ENCODE data around the gene CRABP1.
A peak's percentile ranks its signal among the peaks of the same experiment; 100 is the strongest.

The CRABP1 gene

GRCh38 chr15:78320183-78320582 lies 20.0 kb upstream of the CRABP1 start:
- no peaks in the 10 kb centered on the region for H3K36me3 ChIP-seq (ENCODE audit: control insufficient read depth, insufficient read depth, low read length)
- peaks cover 33% of the 10 kb centered on the region for H3K4me1 ChIP-seq (ENCODE audit: control insufficient read depth, insufficient read depth, low read length)
- no peaks in the 10 kb centered on the region for H3K27me3 ChIP-seq (ENCODE audit: control insufficient read depth, insufficient read depth, low read length)
- no peak overlapping the region for H3K4me3 ChIP-seq (ENCODE audit: low read depth, low read length)
- no peaks in the 10 kb centered on the region for H3K9me3 ChIP-seq (ENCODE audit: control insufficient read depth, insufficient read depth, low read depth, low read length)
- H3K9ac ChIP-seq (ENCODE audit: low read length), result no peak overlapping the region
- H3K27ac ChIP-seq (ENCODE audit: low read depth, low read length), result no peak overlapping the region

- Histone ChIP-seq H3K27ac (ENCODE audit: low read depth, low read length) (no peak overlapping the region), H3K4me3 (ENCODE audit: low read depth, low read length) (no peak overlapping the region), H3K9ac (ENCODE audit: low read length) (no peak overlapping the region), H3K9me3 (ENCODE audit: control insufficient read depth, insufficient read depth, low read depth, low read length) (no peaks in the 10 kb centered on the region), H3K36me3 (ENCODE audit: control insufficient read depth, insufficient read depth, low read length) (no peaks in the 10 kb centered on the region), H3K27me3 (ENCODE audit: control insufficient read depth, insufficient read depth, low read length) (no peaks in the 10 kb centered on the region), H3K4me1 (ENCODE audit: control insufficient read depth, insufficient read depth, low read length) (peaks cover 30% of the 10 kb centered on the region)
These were observed 19.0 kb upstream of the CRABP1 start for GRCh38 chr15:78321041-78321570.

GRCh38 chr15:78321786-78322185 lies 18.4 kb upstream of the CRABP1 start:
- no peak overlapping the region for H3K27ac ChIP-seq (ENCODE audit: low read depth, low read length)
- no peaks in the 10 kb centered on the region for H3K27me3 ChIP-seq (ENCODE audit: control insufficient read depth, insufficient read depth, low read length)
- peak overlapping the region; percentile 43 for H3K9ac ChIP-seq (ENCODE audit: low read length)
- no peaks in the 10 kb centered on the region for H3K9me3 ChIP-seq (ENCODE audit: control insufficient read depth, insufficient read depth, low read depth, low read length)
- H3K4me3 ChIP-seq (ENCODE audit: low read depth, low read length), result no peak overlapping the region
- peaks cover 24% of the 10 kb centered on the region for H3K4me1 ChIP-seq (ENCODE audit: control insufficient read depth, insufficient read depth, low read length)
- H3K36me3 ChIP-seq (ENCODE audit: control insufficient read depth, insufficient read depth, low read length), result no peaks in the 10 kb centered on the region

GRCh38 chr15:78322243-78322642 lies 17.9 kb upstream of the CRABP1 start:
- no peak overlapping the region for H3K4me3 ChIP-seq (ENCODE audit: low read depth, low read length)
- peaks cover 20% of the 10 kb centered on the region for H3K4me1 ChIP-seq (ENCODE audit: control insufficient read depth, insufficient read depth, low read length)
- H3K9me3 ChIP-seq (ENCODE audit: control insufficient read depth, insufficient read depth, low read depth, low read length), result no peaks in the 10 kb centered on the region
- no peaks in the 10 kb centered on the region for H3K27me3 ChIP-seq (ENCODE audit: control insufficient read depth, insufficient read depth, low read length)
- H3K36me3 ChIP-seq (ENCODE audit: control insufficient read depth, insufficient read depth, low read length), result no peaks in the 10 kb centered on the region
- H3K27ac ChIP-seq (ENCODE audit: low read depth, low read length), result 0 out of 2 replicates have a peak overlapping the region, but pooled peaks have one; percentile 17
- peak overlapping the region; percentile 43 for H3K9ac ChIP-seq (ENCODE audit: low read length)

- H3K27ac ChIP-seq (ENCODE audit: low read depth, low read length), result peak overlapping the region; percentile 17; the same call in 1 of the 2 replicates
- H3K4me1 ChIP-seq (ENCODE audit: control insufficient read depth, insufficient read depth, low read length), result peaks cover 20% of the 10 kb centered on the region
- no peaks in the 10 kb centered on the region for H3K36me3 ChIP-seq (ENCODE audit: control insufficient read depth, insufficient read depth, low read length)
- no peaks in the 10 kb centered on the region for H3K27me3 ChIP-seq (ENCODE audit: control insufficient read depth, insufficient read depth, low read length)
- no peaks in the 10 kb centered on the region for H3K9me3 ChIP-seq (ENCODE audit: control insufficient read depth, insufficient read depth, low read depth, low read length)
- no peak overlapping the region for H3K4me3 ChIP-seq (ENCODE audit: low read depth, low read length)
- no peak overlapping the region for H3K9ac ChIP-seq (ENCODE audit: low read length)
These were observed 17.2 kb upstream of the CRABP1 start for GRCh38 chr15:78322724-78323521.

GRCh38 chr15:78323693-78324092 lies 16.5 kb upstream of the CRABP1 start:
- H3K27me3 ChIP-seq (ENCODE audit: control insufficient read depth, insufficient read depth, low read length), result no peaks in the 10 kb centered on the region
- peaks cover 20% of the 10 kb centered on the region for H3K4me1 ChIP-seq (ENCODE audit: control insufficient read depth, insufficient read depth, low read length)
- H3K9me3 ChIP-seq (ENCODE audit: control insufficient read depth, insufficient read depth, low read depth, low read length), result no peaks in the 10 kb centered on the region
- no peak overlapping the region for H3K4me3 ChIP-seq (ENCODE audit: low read depth, low read length)
- H3K9ac ChIP-seq (ENCODE audit: low read length), result no peak overlapping the region
- no peaks in the 10 kb centered on the region for H3K36me3 ChIP-seq (ENCODE audit: control insufficient read depth, insufficient read depth, low read length)
- H3K27ac ChIP-seq (ENCODE audit: low read depth, low read length), result no peak overlapping the region

GRCh38 chr15:78324144-78324543 lies 16.0 kb upstream of the CRABP1 start:
- H3K4me1 ChIP-seq (ENCODE audit: control insufficient read depth, insufficient read depth, low read length), result peaks cover 20% of the 10 kb centered on the region
- no peaks in the 10 kb centered on the region for H3K36me3 ChIP-seq (ENCODE audit: control insufficient read depth, insufficient read depth, low read length)
- no peak overlapping the region for H3K4me3 ChIP-seq (ENCODE audit: low read depth, low read length)
- H3K27me3 ChIP-seq (ENCODE audit: control insufficient read depth, insufficient read depth, low read length), result no peaks in the 10 kb centered on the region
- no peak overlapping the region for H3K27ac ChIP-seq (ENCODE audit: low read depth, low read length)
- H3K9ac ChIP-seq (ENCODE audit: low read length), result no peak overlapping the region
- no peaks in the 10 kb centered on the region for H3K9me3 ChIP-seq (ENCODE audit: control insufficient read depth, insufficient read depth, low read depth, low read length)

GRCh38 chr15:78325092-78325843 lies 14.9 kb upstream of the CRABP1 start:
- Histone ChIP-seq H3K27me3 (ENCODE audit: control insufficient read depth, insufficient read depth, low read length) (no peaks in the 10 kb centered on the region), H3K9ac (ENCODE audit: low read length) (no peak overlapping the region), H3K4me3 (ENCODE audit: low read depth, low read length) (no peak overlapping the region), H3K27ac (ENCODE audit: low read depth, low read length) (no peak overlapping the region), H3K4me1 (ENCODE audit: control insufficient read depth, insufficient read depth, low read length) (peaks cover 20% of the 10 kb centered on the region), H3K9me3 (ENCODE audit: control insufficient read depth, insufficient read depth, low read depth, low read length) (no peaks in the 10 kb centered on the region), H3K36me3 (ENCODE audit: control insufficient read depth, insufficient read depth, low read length) (no peaks in the 10 kb centered on the region)

GRCh38 chr15:78327466-78327865 lies 12.7 kb upstream of the CRABP1 start:
- Histone ChIP-seq H3K27ac (ENCODE audit: low read depth, low read length) (no peak overlapping the region), H3K4me3 (ENCODE audit: low read depth, low read length) (no peak overlapping the region), H3K9ac (ENCODE audit: low read length) (no peak overlapping the region), H3K36me3 (ENCODE audit: control insufficient read depth, insufficient read depth, low read length) (no peaks in the 10 kb centered on the region), H3K4me1 (ENCODE audit: control insufficient read depth, insufficient read depth, low read length) (peaks cover 20% of the 10 kb centered on the region), H3K9me3 (ENCODE audit: control insufficient read depth, insufficient read depth, low read depth, low read length) (no peaks in the 10 kb centered on the region), H3K27me3 (ENCODE audit: control insufficient read depth, insufficient read depth, low read length) (no peaks in the 10 kb centered on the region)

GRCh38 chr15:78329625-78330024 lies 10.5 kb upstream of the CRABP1 start:
- Histone ChIP-seq H3K9me3 (ENCODE audit: control insufficient read depth, insufficient read depth, low read depth, low read length) (no peaks in the 10 kb centered on the region), H3K9ac (ENCODE audit: low read length) (no peak overlapping the region), H3K27ac (ENCODE audit: low read depth, low read length) (no peak overlapping the region), H3K27me3 (ENCODE audit: control insufficient read depth, insufficient read depth, low read length) (no peaks in the 10 kb centered on the region), H3K36me3 (ENCODE audit: control insufficient read depth, insufficient read depth, low read length) (no peaks in the 10 kb centered on the region), H3K4me3 (ENCODE audit: low read depth, low read length) (no peak overlapping the region), H3K4me1 (ENCODE audit: control insufficient read depth, insufficient read depth, low read length) (peaks cover 14% of the 10 kb centered on the region)

GRCh38 chr15:78334845-78335244 lies 5.3 kb upstream of the CRABP1 start:
- H3K9me3 ChIP-seq (ENCODE audit: control insufficient read depth, insufficient read depth, low read depth, low read length), result no peaks in the 10 kb centered on the region
- no peak overlapping the region for H3K4me3 ChIP-seq (ENCODE audit: low read depth, low read length)
- peaks cover 21% of the 10 kb centered on the region for H3K27me3 ChIP-seq (ENCODE audit: control insufficient read depth, insufficient read depth, low read length)
- H3K36me3 ChIP-seq (ENCODE audit: control insufficient read depth, insufficient read depth, low read length), result no peaks in the 10 kb centered on the region
- no peak overlapping the region for H3K27ac ChIP-seq (ENCODE audit: low read depth, low read length)
- H3K4me1 ChIP-seq (ENCODE audit: control insufficient read depth, insufficient read depth, low read length), result peaks cover 15% of the 10 kb centered on the region
- no peak overlapping the region for H3K9ac ChIP-seq (ENCODE audit: low read length)

Measured in HUES6 (cell line).